Measurements from ENCODE around the gene TTC16. TPM values are rescaled to one million over a fixed set of nuclear protein-coding genes. Genes with fewer than 3 reads are reported as not detected.

The TTC16 gene
- total RNA-seq, 3 donors from 2014 or later: under 0.01 to 0.59 (median 0.16) TPM

- Histone ChIP-seq H3K4me1 (no peaks in the 10 kb centered on the region), H3K36me3 (no peaks in the 10 kb centered on the region), H3K9me3 (no peaks in the 10 kb centered on the region), H3K4me3 (peak overlapping the region in 1 of 3 donors; percentile 37), H3K27ac (peak overlapping the region in 1 of 2 donors; percentile 84), H3K27me3 (no peaks in the 10 kb centered on the region)
- intact Hi-C loops (cut with DNase I; ENCODE audit: low total_unique reads): no loop called here
- DNase-seq (ENCODE audit: low spot score in 2 of 2): no peak
- TF ChIP-seq POLR2AphosphoS5 (IDR thresholded peaks at IDR 0.05) (peak in 1 of 3 donors; percentile 21), CTCF (IDR thresholded peaks at IDR 0.05) (no peak)
Observed at GRCh38 chr9:127762111-127762676, 46.3 kb downstream of the TTC16 start.

- TF ChIP-seq CTCF (IDR thresholded peaks at IDR 0.05) (peak in 1 of 3 donors; percentile 16), POLR2AphosphoS5 (IDR thresholded peaks at IDR 0.05) (peak in 2 of 3 donors; percentile 73 to 84), POLR2A (IDR thresholded peaks at IDR 0.05) (no peak)
- Histone ChIP-seq H3K27me3 (no peaks in the 10 kb centered on the region), H3K27ac (peak overlapping the region; percentile 17 to 84), H3K4me3 (no peak overlapping the region), H3K4me1 (no peaks in the 10 kb centered on the region), H3K36me3 (no peaks in the 10 kb centered on the region), H3K9me3 (no peaks in the 10 kb centered on the region)
- intact Hi-C loops (cut with DNase I; ENCODE audit: low total_unique reads): no loop called here
- DNase-seq (ENCODE audit: low spot score in 2 of 2): no peak
Observed at GRCh38 chr9:127763918-127764384, 48.1 kb downstream of the TTC16 start.

GRCh38 chr9:127765418-127765817 lies 49.5 kb downstream of the TTC16 start:
- Histone ChIP-seq H3K27me3 (no peaks in the 10 kb centered on the region), H3K4me1 (no peaks in the 10 kb centered on the region), H3K36me3 (no peaks in the 10 kb centered on the region), H3K27ac (no peak overlapping the region), H3K4me3 (no peak overlapping the region), H3K9me3 (no peaks in the 10 kb centered on the region)
- intact Hi-C loops (cut with DNase I; ENCODE audit: low total_unique reads): no loop called here
- no peak for DNase-seq (ENCODE audit: low spot score in 2 of 2)
- TF ChIP-seq POLR2A (IDR thresholded peaks at IDR 0.05) (no peak), CTCF (IDR thresholded peaks at IDR 0.05) (no peak), POLR2AphosphoS5 (IDR thresholded peaks at IDR 0.05) (no peak)

- Histone ChIP-seq H3K27ac (peak overlapping the region; percentile 36 to 72), H3K4me1 (no peaks in the 10 kb centered on the region), H3K4me3 (peak overlapping the region in 2 of 3 donors; percentile 9 to 46)
Observed at GRCh38 chr9:127767410-127767809, 51.5 kb downstream of the TTC16 start.

More at GRCh38 chr9:127767410-127767809, 51.5 kb downstream of the TTC16 start:
- no peaks in the 10 kb centered on the region for H3K36me3 ChIP-seq
- TF ChIP-seq CTCF (IDR thresholded peaks at IDR 0.05) (no peak), POLR2AphosphoS5 (IDR thresholded peaks at IDR 0.05) (no peak), POLR2A (IDR thresholded peaks at IDR 0.05) (no peak)
- no peaks in the 10 kb centered on the region for H3K9me3 ChIP-seq
- no peaks in the 10 kb centered on the region for H3K27me3 ChIP-seq
- no peak for DNase-seq (ENCODE audit: low spot score in 2 of 2)
- intact Hi-C loops (cut with DNase I; ENCODE audit: low total_unique reads): no loop called here
